Neuronal stem cell (in vitro differentiated cells): Measurements from ENCODE around the gene SIRT2.

Experiments used
- DNase-seq: peaks from one replicate; pipeline ENCODE4 v3.0.0-alpha.2; 2013; ENCODE audit warnings: low spot score
- H2AFZ ChIP-seq: one replicate; pipeline ENCODE4 v1.6.1; 2013; ENCODE audit warnings: mild to moderate bottlenecking, low read length, inconsistent platforms
- H2AK5ac ChIP-seq: 2 replicates; pipeline ENCODE4 v1.6.1; 2013; ENCODE audit warnings: low read depth, mild to moderate bottlenecking, inconsistent platforms, low read length, moderate library complexity, mixed read lengths
- H2BK120ac ChIP-seq: 2 replicates; pipeline ENCODE4 v1.6.1; 2013; ENCODE audit warnings: low read depth, mild to moderate bottlenecking, inconsistent platforms, low read length, moderate library complexity, mixed read lengths
- H2BK12ac ChIP-seq: one replicate; pipeline ENCODE4 v1.6.1; 2013; ENCODE audit warnings: low read length, inconsistent platforms
- H2BK15ac ChIP-seq: 2 replicates; pipeline ENCODE4 v1.6.1; 2013; ENCODE audit warnings: mild to moderate bottlenecking, low read length, inconsistent platforms, mixed read lengths
- H2BK5ac ChIP-seq: one replicate; pipeline ENCODE4 v1.6.1; 2013; ENCODE audit warnings: inconsistent platforms, mild to moderate bottlenecking, low read length, moderate library complexity
- H3K14ac ChIP-seq: one replicate; pipeline ENCODE4 v1.6.1; 2013; ENCODE audit warnings: low read length, inconsistent platforms
- H3K18ac ChIP-seq: 2 replicates; pipeline ENCODE4 v1.6.1; 2013; ENCODE audit warnings: low read length, inconsistent platforms
- H3K23ac ChIP-seq: 2 replicates; pipeline ENCODE4 v1.6.1; 2013; ENCODE audit warnings: low read depth, mild to moderate bottlenecking, mixed read lengths, low read length, inconsistent platforms; ENCODE audit not compliant: poor library complexity
- H3K27ac ChIP-seq: replicated peaks from 3 replicates; pipeline ENCODE4 v1.5.1; 2013; ENCODE audit warnings: low read length, inconsistent platforms
- H3K27me3 ChIP-seq, 3 experiments: 2 replicates each; pipeline ENCODE4 v1.6.1; 2013; ENCODE audit warnings: low read length in 3 of 3, mild to moderate bottlenecking in 2 of 3, inconsistent platforms in 1 of 3, low read depth in 1 of 3, mixed read lengths in 1 of 3, moderate library complexity in 1 of 3; ENCODE audit not compliant: control insufficient read depth in 3 of 3, insufficient read depth in 3 of 3
- H3K36me3 ChIP-seq, 2 donors: replicated peaks in 1 of 2; 2 replicates each; pipeline ENCODE4 v1.6.1; 2013; ENCODE audit warnings: low read length in 2 of 2; ENCODE audit not compliant: control insufficient read depth in 2 of 2, insufficient read depth in 2 of 2
- H3K4ac ChIP-seq: 2 replicates; pipeline ENCODE4 v1.6.1; 2013; ENCODE audit warnings: inconsistent platforms, mild to moderate bottlenecking, low read length, moderate library complexity
- H3K4me1 ChIP-seq, 2 donors: 1 replicate in 1 of 2; 2 replicates in 1 of 2; pipeline ENCODE4 v1.6.1; 2013; ENCODE audit warnings: low read length in 2 of 2, low read depth in 1 of 2; ENCODE audit not compliant: control insufficient read depth in 2 of 2, insufficient read depth in 1 of 2
- H3K4me2 ChIP-seq: one replicate; pipeline ENCODE4 v1.6.1; 2013; ENCODE audit warnings: mild to moderate bottlenecking, low read length, inconsistent platforms; ENCODE audit not compliant: insufficient read depth, poor library complexity, severe bottlenecking
- H3K4me3 ChIP-seq, 2 donors: 2 replicates each; pipeline ENCODE4 v1.5.1; 2013; ENCODE audit warnings: low read length in 2 of 2, mild to moderate bottlenecking in 2 of 2, inconsistent platforms in 1 of 2, moderate library complexity in 1 of 2
- H3K79me1 ChIP-seq: one replicate; pipeline ENCODE4 v1.6.1; 2013; ENCODE audit warnings: low read depth, mild to moderate bottlenecking, inconsistent platforms, low read length, moderate library complexity
- H3K9ac ChIP-seq: one replicate; pipeline ENCODE4 v1.6.1; 2013; ENCODE audit warnings: mild to moderate bottlenecking, low read depth, low read length, inconsistent platforms; ENCODE audit not compliant: poor library complexity
- H3K9me3 ChIP-seq, 2 donors: replicated peaks in 1 of 2; 2 replicates each; pipeline versions ENCODE3 to v1.6.1; 2013; ENCODE audit warnings: low read length in 2 of 2, mild to moderate bottlenecking in 2 of 2, inconsistent platforms in 1 of 2, low read depth in 1 of 2, mixed read lengths in 1 of 2, moderate library complexity in 1 of 2; ENCODE audit not compliant: control insufficient read depth in 2 of 2, insufficient read depth in 1 of 2
- H4K8ac ChIP-seq: one replicate; pipeline ENCODE4 v1.6.1; 2013; ENCODE audit warnings: low read depth, mild to moderate bottlenecking, inconsistent platforms, low read length, moderate library complexity
- H4K91ac ChIP-seq: one replicate; pipeline ENCODE4 v1.6.1; 2013; ENCODE audit warnings: low read length, low read depth, mild to moderate bottlenecking, inconsistent platforms; ENCODE audit not compliant: poor library complexity
- WGBS, 2 donors: extraction: QIAGEN DNeasy Blood & Tissue Kit; methylation state at CpG; one replicate each; pipeline ENCODE4 v1.1.7; 2013; ENCODE audit warnings: missing lambda C conversion rate in 2 of 2, mixed read lengths in 1 of 2; ENCODE audit not compliant: insufficient read length in 2 of 2, insufficient replicate concordance in 1 of 2; ENCODE audit errors: extremely low coverage in 2 of 2; 5-methylcytosine and 5-hydroxymethylcytosine counted together

Gene SIRT2

DNA sequence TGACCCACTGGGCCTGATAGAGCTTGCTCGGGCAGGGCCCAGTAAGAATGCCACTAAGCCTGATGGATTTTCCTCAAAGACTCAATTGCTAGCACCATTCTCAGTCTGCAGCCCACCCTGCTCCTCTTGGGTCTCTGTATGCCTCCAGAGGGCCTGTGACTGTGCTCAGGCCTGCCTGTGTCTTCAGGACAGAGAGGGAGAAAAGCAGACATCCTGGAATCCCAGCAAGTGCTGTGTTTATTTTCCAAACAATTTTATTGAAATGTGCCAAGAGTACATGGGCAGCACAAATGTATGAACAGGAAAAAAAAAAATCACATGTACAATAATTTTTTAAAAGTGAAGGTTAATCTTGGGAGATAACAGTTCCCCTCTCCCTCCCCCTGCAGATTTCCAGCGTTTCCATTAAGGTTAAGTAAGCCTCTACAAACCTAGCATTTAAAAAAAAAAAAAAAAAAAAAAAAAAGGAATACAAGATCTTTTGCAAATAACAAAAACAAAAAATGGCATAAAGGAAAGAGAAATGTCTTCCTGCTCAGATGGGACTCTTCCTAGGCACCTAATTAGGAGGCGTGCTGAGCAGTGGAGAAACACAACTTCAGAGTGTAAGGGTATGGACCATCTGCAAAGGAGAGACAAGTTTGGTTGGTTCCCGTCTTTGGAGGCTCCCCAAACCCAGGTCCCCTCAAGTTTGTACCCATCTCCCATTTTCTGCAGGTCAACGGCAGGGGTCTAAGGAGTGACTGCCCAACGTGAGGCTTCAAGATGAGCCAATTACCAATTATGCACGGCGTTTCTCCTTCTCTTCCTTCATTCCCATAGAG, 63.0 kb downstream of the SIRT2 start:
- no peak overlapping the region for H2BK12ac ChIP-seq
- H3K27me3 ChIP-seq: no peaks in the 10 kb centered on the region
- H3K4me3 ChIP-seq: no peak overlapping the region
- no peak overlapping the region for H3K4ac ChIP-seq
- no peak overlapping the region for H4K8ac ChIP-seq
- no peak overlapping the region for H2BK5ac ChIP-seq
- H3K9me3 ChIP-seq: no peaks in the 10 kb centered on the region
- H3K18ac ChIP-seq: no peak overlapping the region
- no peak overlapping the region for H3K23ac ChIP-seq
- H3K4me2 ChIP-seq: no peak overlapping the region
- no peak for DNase-seq
- H3K27ac ChIP-seq: peak overlapping the region; percentile 30
- no peaks in the 10 kb centered on the region for H3K4me1 ChIP-seq
- WGBS, 2 donors: no CpG with 5 or more reads among the region's 8 CpGs
- no peak overlapping the region for H4K91ac ChIP-seq
- H3K79me1 ChIP-seq: no peaks in the 10 kb centered on the region
- no peak overlapping the region for H3K9ac ChIP-seq
- no peak overlapping the region for H3K14ac ChIP-seq
- H3K36me3 ChIP-seq: peaks cover 52 to 62% of the 10 kb centered on the region in 2 donors
- no peak overlapping the region for H2BK15ac ChIP-seq
- no peak overlapping the region for H2AFZ ChIP-seq
- H2BK120ac ChIP-seq: no peak overlapping the region
- H2AK5ac ChIP-seq: no peak overlapping the region

DNA sequence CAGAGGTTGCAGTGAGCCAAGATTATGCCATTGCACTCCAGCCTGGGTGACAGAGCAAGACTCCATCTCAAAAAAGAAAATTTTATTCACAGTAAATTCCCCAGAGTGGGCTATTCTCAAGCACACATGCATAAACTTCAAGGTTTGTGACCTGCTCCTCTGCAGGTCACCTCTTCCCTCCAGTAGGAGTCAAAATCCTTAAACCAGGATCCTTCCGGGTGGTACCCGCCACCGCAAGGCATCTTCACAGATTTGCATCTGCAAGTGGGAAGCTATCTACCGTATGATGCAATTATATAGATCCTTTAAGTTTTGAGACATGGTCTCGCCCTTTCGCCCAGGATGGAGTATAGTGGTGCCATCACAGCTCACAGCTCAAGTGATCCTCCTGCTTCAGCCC, 64.8 kb downstream of the SIRT2 start:
- no peaks in the 10 kb centered on the region for H3K27me3 ChIP-seq
- H3K23ac ChIP-seq: no peak overlapping the region
- H3K4me1 ChIP-seq: peaks cover 0 to 4% of the 10 kb centered on the region in 2 donors
- H3K14ac ChIP-seq: no peak overlapping the region
- H2AFZ ChIP-seq: no peak overlapping the region
- peaks cover 40 to 54% of the 10 kb centered on the region in 2 donors for H3K36me3 ChIP-seq
- no CpG with 5 or more reads among the region's 6 CpGs for WGBS, 2 donors
- H3K27ac ChIP-seq: no peak overlapping the region
- H2BK12ac ChIP-seq: no peak overlapping the region
- no peaks in the 10 kb centered on the region for H3K79me1 ChIP-seq
- H3K4me3 ChIP-seq: no peak overlapping the region
- DNase-seq: no peak
- H3K4ac ChIP-seq: no peak overlapping the region
- no peak overlapping the region for H3K18ac ChIP-seq
- no peak overlapping the region for H3K9ac ChIP-seq
- no peak overlapping the region for H2BK120ac ChIP-seq
- no peak overlapping the region for H2BK15ac ChIP-seq
- no peak overlapping the region for H4K91ac ChIP-seq
- no peak overlapping the region for H2BK5ac ChIP-seq
- no peaks in the 10 kb centered on the region for H3K9me3 ChIP-seq
- H2AK5ac ChIP-seq: no peak overlapping the region
- H4K8ac ChIP-seq: no peak overlapping the region
- H3K4me2 ChIP-seq: no peak overlapping the region

DNA sequence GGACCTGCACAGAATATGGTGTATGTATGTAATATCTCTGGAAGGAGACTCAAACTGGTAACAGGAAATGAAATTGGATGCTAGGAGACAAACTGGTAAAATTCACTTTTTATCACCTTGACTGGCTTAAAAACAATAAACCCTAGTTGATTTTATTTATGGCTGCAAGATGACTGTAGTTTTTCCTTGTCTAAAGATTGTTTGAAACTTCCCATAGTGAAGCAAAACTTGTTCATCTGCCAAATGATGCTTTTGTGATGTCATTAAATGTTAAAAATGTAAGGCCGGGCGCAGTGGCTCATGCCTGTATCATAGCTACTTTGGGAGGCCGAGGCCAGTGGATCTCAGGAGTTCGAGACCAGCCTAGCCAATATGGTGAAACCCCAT, 65.3 kb downstream of the SIRT2 start:
- peaks cover 35 to 54% of the 10 kb centered on the region in 2 donors for H3K36me3 ChIP-seq
- no peak overlapping the region for H3K18ac ChIP-seq
- H3K4me3 ChIP-seq: no peak overlapping the region
- H2AFZ ChIP-seq: no peak overlapping the region
- H4K8ac ChIP-seq: no peak overlapping the region
- no peak overlapping the region for H4K91ac ChIP-seq
- H3K9me3 ChIP-seq: no peaks in the 10 kb centered on the region
- no peak overlapping the region for H3K4ac ChIP-seq
- H2AK5ac ChIP-seq: no peak overlapping the region
- H2BK12ac ChIP-seq: no peak overlapping the region
- no peak overlapping the region for H2BK5ac ChIP-seq
- peaks cover 0 to 4% of the 10 kb centered on the region in 2 donors for H3K4me1 ChIP-seq
- WGBS, 2 donors: no CpG with 5 or more reads among the region's 4 CpGs
- H3K14ac ChIP-seq: no peak overlapping the region
- H3K9ac ChIP-seq: no peak overlapping the region
- no peak overlapping the region for H3K4me2 ChIP-seq
- H3K79me1 ChIP-seq: no peaks in the 10 kb centered on the region
- H3K23ac ChIP-seq: no peak overlapping the region
- no peak overlapping the region for H2BK120ac ChIP-seq
- H3K27ac ChIP-seq: no peak overlapping the region
- no peaks in the 10 kb centered on the region for H3K27me3 ChIP-seq
- DNase-seq: no peak
- H2BK15ac ChIP-seq: no peak overlapping the region

DNA sequence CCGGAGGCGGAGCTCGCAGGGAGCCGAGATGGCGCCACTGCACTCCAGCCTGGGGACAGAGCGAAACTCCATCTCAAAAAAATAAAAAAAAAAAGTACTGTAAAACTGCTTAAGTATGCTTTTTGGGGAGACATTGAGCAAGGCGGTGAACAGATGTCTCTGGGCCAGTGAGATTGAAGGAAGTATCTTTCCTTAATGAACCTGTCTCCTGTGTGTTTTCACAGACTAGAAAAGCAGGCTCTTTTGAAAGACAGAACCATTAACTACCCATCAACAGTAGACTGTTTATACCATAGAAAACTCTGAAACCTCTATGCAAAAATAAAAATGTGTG, 66.4 kb downstream of the SIRT2 start:
- H3K14ac ChIP-seq: no peak overlapping the region
- no peak overlapping the region for H2BK5ac ChIP-seq
- no peak for DNase-seq
- no peak overlapping the region for H3K4me2 ChIP-seq
- no peaks in the 10 kb centered on the region for H3K27me3 ChIP-seq
- H2BK120ac ChIP-seq: no peak overlapping the region
- H3K18ac ChIP-seq: no peak overlapping the region
- H3K4ac ChIP-seq: no peak overlapping the region
- H3K79me1 ChIP-seq: no peaks in the 10 kb centered on the region
- no peak overlapping the region for H3K4me3 ChIP-seq
- H2BK15ac ChIP-seq: no peak overlapping the region
- no peak overlapping the region for H3K23ac ChIP-seq
- H3K9ac ChIP-seq: no peak overlapping the region
- H2AFZ ChIP-seq: no peak overlapping the region
- no peak overlapping the region for H4K91ac ChIP-seq
- H2AK5ac ChIP-seq: no peak overlapping the region
- no peak overlapping the region for H4K8ac ChIP-seq
- H3K9me3 ChIP-seq: no peaks in the 10 kb centered on the region
- no CpG with 5 or more reads among the region's 7 CpGs for WGBS, 2 donors
- H3K27ac ChIP-seq: no peak overlapping the region
- H3K4me1 ChIP-seq: peaks cover 0 to 4% of the 10 kb centered on the region in 2 donors
- no peak overlapping the region for H2BK12ac ChIP-seq
- H3K36me3 ChIP-seq: peaks cover 25 to 52% of the 10 kb centered on the region in 2 donors
